Neural cell (in vitro differentiated cells): ENCODE results near the gene FOSL2. TPM values are rescaled to one million over a fixed set of nuclear protein-coding genes. Genes with fewer than 3 reads are reported as not detected.

Experiments
- H2AFZ ChIP-seq: fragments of 200-600, 300-800 bp; sonication (generic), shearing (Covaris generic); 2 replicates; pipeline ENCODE4 v1.6.0; 2014; ENCODE audit warnings: low read depth, mild to moderate bottlenecking, antibody characterized with exemption, low read length, moderate library complexity
- H3F3A ChIP-seq: fragments of 200-600 bp; shearing (Covaris generic); 2 replicates; pipeline ENCODE4 v1.6.1; 2016; ENCODE audit warnings: mild to moderate bottlenecking, moderate library complexity, mixed read lengths, antibody characterized with exemption, low read length; ENCODE audit not compliant: insufficient read depth, poor library complexity, severe bottlenecking
- H3K27ac ChIP-seq: fragments of 200-600, 300-800 bp; sonication (generic), shearing (Covaris generic); 2 replicates; pipeline ENCODE4 v1.5.1; 2014; ENCODE audit warnings: mild to moderate bottlenecking, low read length, moderate library complexity
- H3K27me3 ChIP-seq: fragments of 300-800, 200-600 bp; sonication (generic), shearing (Covaris generic); 2 replicates; pipeline ENCODE4 v1.6.0; 2014; ENCODE audit warnings: mild to moderate bottlenecking, low read depth, low read length, moderate library complexity; ENCODE audit not compliant: insufficient read depth
- H3K36me3 ChIP-seq: fragments of 300-800, 200-600 bp; sonication (generic), shearing (Covaris generic); 2 replicates; pipeline ENCODE4 v1.5.1; 2014; ENCODE audit warnings: mild to moderate bottlenecking, antibody characterized with exemption, low read length, moderate library complexity; ENCODE audit not compliant: insufficient read depth
- H3K4me2 ChIP-seq: fragments of 300-800, 200-600 bp; sonication (generic), shearing (Covaris generic); 2 replicates; pipeline ENCODE4 v1.6.0; 2014; ENCODE audit warnings: mild to moderate bottlenecking, low read length
- H3K4me3 ChIP-seq: fragments of 300-800, 200-600 bp; sonication (generic), shearing (Covaris generic); 2 replicates; pipeline ENCODE4 v1.5.1; 2014; ENCODE audit warnings: mild to moderate bottlenecking, low read length, moderate library complexity
- H3K79me2 ChIP-seq: fragments of 200-600 bp; shearing (Covaris generic); replicated peaks from 2 replicates; pipeline ENCODE4 v1.6.0; 2014; ENCODE audit warnings: mild to moderate bottlenecking, low read length, moderate library complexity; ENCODE audit not compliant: insufficient read depth
- H3K9ac ChIP-seq: fragments of 300-800, 200-600 bp; sonication (generic), shearing (Covaris generic); 2 replicates; pipeline ENCODE4 v1.6.1; 2016; ENCODE audit warnings: mild to moderate bottlenecking, low read length, mixed read lengths
- H3K9me2 ChIP-seq: fragments of 200-600 bp; shearing (Covaris generic); 2 replicates; pipeline ENCODE4 v1.6.1; 2016; ENCODE audit warnings: mild to moderate bottlenecking, low read length, mixed read lengths; ENCODE audit not compliant: insufficient read depth
- H3K9me3 ChIP-seq: fragments of 200-600, 300-800 bp; sonication (generic), shearing (Covaris generic); 2 replicates; pipeline ENCODE4 v1.6.1; 2016; ENCODE audit warnings: mild to moderate bottlenecking, mixed run types, low read length, moderate library complexity, mixed read lengths
- H4K20me1 ChIP-seq: fragments of 200-600 bp; shearing (Covaris generic); 2 replicates; pipeline ENCODE4 v1.6.1; 2016; ENCODE audit warnings: mild to moderate bottlenecking, mixed run types; ENCODE audit not compliant: insufficient read depth
- EP300 ChIP-seq: fragments of 450-650 bp; conservative IDR thresholded peaks from 2 replicates; pipeline ENCODE4 v1.6.1; 2014; ENCODE audit warnings: antibody characterized with exemption, mild to moderate bottlenecking, moderate library complexity; ENCODE audit not compliant: poor library complexity, severe bottlenecking
- EZH2 ChIP-seq: fragments of 200-600, 300-800 bp; shearing (Covaris generic), sonication (generic); IDR thresholded peaks from 2 replicates; pipeline ENCODE4 v1.6.1; 2014; ENCODE audit warnings: antibody characterized with exemption, low read length, borderline replicate concordance, mild to moderate bottlenecking; ENCODE audit not compliant: insufficient read depth, poor library complexity, severe bottlenecking
- MXI1 ChIP-seq: fragments of 450-650 bp; conservative IDR thresholded peaks from 2 replicates; pipeline ENCODE4 v1.6.1; 2014; ENCODE audit warnings: antibody characterized with exemption, mild to moderate bottlenecking; ENCODE audit not compliant: poor library complexity, severe bottlenecking
- POLR2AphosphoS5 ChIP-seq: IDR thresholded peaks from 2 replicates; pipeline ENCODE4 v1.6.1; 2012
- RAD21 ChIP-seq: fragments of 450-650 bp; conservative IDR thresholded peaks from 2 replicates; pipeline ENCODE4 v1.6.1; 2014; ENCODE audit warnings: antibody characterized with exemption, mild to moderate bottlenecking, moderate library complexity
- REST ChIP-seq: IDR thresholded peaks from 2 replicates; pipeline ENCODE4 v1.6.1; 2012; ENCODE audit warnings: borderline replicate concordance
- SMC3 ChIP-seq: fragments of 450-650 bp; conservative IDR thresholded peaks from 2 replicates; pipeline ENCODE4 v1.6.1; 2014; ENCODE audit warnings: antibody characterized with exemption, mild to moderate bottlenecking, moderate library complexity; ENCODE audit not compliant: poor library complexity
- TAF1 ChIP-seq: IDR thresholded peaks from 2 replicates; pipeline ENCODE4 v1.6.1; 2012; ENCODE audit warnings: low read depth
- polyA plus RNA-seq: library from polyadenylated mRNA; depleted of rRNA; stranded (reverse); fragments of >200 nt; gene quantifications from 2 replicates; pipeline ENCODE4 v1.2.3, GENCODE V29; 2014
- TF ChIP-seq, protein P1 (sequence below): fragments of 450-650 bp; IDR thresholded peaks from 2 replicates; pipeline ENCODE4 v1.5.1; 2014; ENCODE audit warnings: antibody characterized with exemption, mild to moderate bottlenecking, moderate library complexity; ENCODE audit not compliant: poor library complexity, severe bottlenecking

The FOSL2 gene
- polyA plus RNA-seq, 1 donor from 2014 or later = 2.8 TPM

- H3K9ac ChIP-seq = peak overlapping the region; percentile 84
- H2AFZ ChIP-seq = no peak overlapping the region
- H3K4me2 ChIP-seq = peak overlapping the region; percentile 37
- TF ChIP-seq, protein P1, sequence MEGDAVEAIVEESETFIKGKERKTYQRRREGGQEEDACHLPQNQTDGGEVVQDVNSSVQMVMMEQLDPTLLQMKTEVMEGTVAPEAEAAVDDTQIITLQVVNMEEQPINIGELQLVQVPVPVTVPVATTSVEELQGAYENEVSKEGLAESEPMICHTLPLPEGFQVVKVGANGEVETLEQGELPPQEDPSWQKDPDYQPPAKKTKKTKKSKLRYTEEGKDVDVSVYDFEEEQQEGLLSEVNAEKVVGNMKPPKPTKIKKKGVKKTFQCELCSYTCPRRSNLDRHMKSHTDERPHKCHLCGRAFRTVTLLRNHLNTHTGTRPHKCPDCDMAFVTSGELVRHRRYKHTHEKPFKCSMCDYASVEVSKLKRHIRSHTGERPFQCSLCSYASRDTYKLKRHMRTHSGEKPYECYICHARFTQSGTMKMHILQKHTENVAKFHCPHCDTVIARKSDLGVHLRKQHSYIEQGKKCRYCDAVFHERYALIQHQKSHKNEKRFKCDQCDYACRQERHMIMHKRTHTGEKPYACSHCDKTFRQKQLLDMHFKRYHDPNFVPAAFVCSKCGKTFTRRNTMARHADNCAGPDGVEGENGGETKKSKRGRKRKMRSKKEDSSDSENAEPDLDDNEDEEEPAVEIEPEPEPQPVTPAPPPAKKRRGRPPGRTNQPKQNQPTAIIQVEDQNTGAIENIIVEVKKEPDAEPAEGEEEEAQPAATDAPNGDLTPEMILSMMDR = no peak
- TF ChIP-seq TAF1 (no peak), EP300 (no peak), REST (no peak), RAD21 (no peak), POLR2AphosphoS5 (no peak), EZH2 (no peak), MXI1 (no peak), SMC3 (no peak)
- no peaks in the 10 kb centered on the region for H3F3A ChIP-seq
- peaks cover 14% of the 10 kb centered on the region for H3K27me3 ChIP-seq
- H3K9me2 ChIP-seq = no peaks in the 10 kb centered on the region
- peak overlapping the region; percentile 73 for H3K27ac ChIP-seq
- no peaks in the 10 kb centered on the region for H4K20me1 ChIP-seq
- H3K4me3 ChIP-seq = peak overlapping the region; percentile 85
- no peaks in the 10 kb centered on the region for H3K79me2 ChIP-seq
- H3K36me3 ChIP-seq = no peaks in the 10 kb centered on the region
- no peaks in the 10 kb centered on the region for H3K9me3 ChIP-seq
These were observed 3.0 kb upstream of the FOSL2 start for GRCh38 chr2:28389399-28390240.

GRCh38 chr2:28390241-28390745 lies 2.4 kb upstream of the FOSL2 start:
- Histone ChIP-seq H4K20me1 (no peaks in the 10 kb centered on the region), H3K27ac (peak overlapping the region; percentile 79), H3K36me3 (no peaks in the 10 kb centered on the region), H3K4me3 (peak overlapping the region; percentile 85), H3K9me2 (no peaks in the 10 kb centered on the region), H3K79me2 (no peaks in the 10 kb centered on the region), H3K9ac (peak overlapping the region; percentile 84), H3K9me3 (no peaks in the 10 kb centered on the region), H3K4me2 (peak overlapping the region; percentile 82), H3F3A (no peaks in the 10 kb centered on the region), H3K27me3 (peaks cover 14% of the 10 kb centered on the region), H2AFZ (peak overlapping the region; percentile 15)
- TF ChIP-seq MXI1 = peak; percentile 48
- TF ChIP-seq POLR2AphosphoS5 = peak; percentile 39
- TF ChIP-seq EZH2 = no peak
